IPS DF 4.7 (cell line): ENCODE data around the gene EXOSC1.
"Not testable (repeated sequence)": the region's sequence is repeated elsewhere in the genome, so short reads cannot be mapped to it uniquely, and the experiment has no call there.

Experiments
- DNase-seq: peaks from one replicate; pipeline ENCODE4 v3.0.0-alpha.2; 2013; ENCODE audit warnings: low spot score; ENCODE audit errors: extremely low read depth

The EXOSC1 gene

GRCh38 chr10:97459111-97459510 is 13.3 kb upstream of the EXOSC1 start:
- DNase-seq: no peak

GRCh38 chr10:97456686-97457065 is 10.9 kb upstream of the EXOSC1 start:
- DNase-seq: no peak

GRCh38 chr10:97456034-97456685 is 10.4 kb upstream of the EXOSC1 start:
- no peak for DNase-seq

GRCh38 chr10:97454330-97455036 is 8.7 kb upstream of the EXOSC1 start:
- DNase-seq: no peak

- DNase-seq: no peak
Observed at GRCh38 chr10:97452352-97452751, 6.5 kb upstream of the EXOSC1 start.

- DNase-seq: no peak
Observed at GRCh38 chr10:97451605-97452004, 5.8 kb upstream of the EXOSC1 start.

- DNase-seq: no peak
Observed at GRCh38 chr10:97450828-97451227, 5.0 kb upstream of the EXOSC1 start.

- DNase-seq: no peak
Observed at GRCh38 chr10:97445357-97445721, 467 bp downstream of the EXOSC1 start.

- DNase-seq: no peak
Observed at GRCh38 chr10:97444212-97444611, 1.6 kb downstream of the EXOSC1 start.

GRCh38 chr10:97442277-97442676 is 3.5 kb downstream of the EXOSC1 start:
- DNase-seq: no peak

- no peak for DNase-seq
Observed at GRCh38 chr10:97435211-97435610, 10.6 kb downstream of the EXOSC1 start.

- no peak for DNase-seq
Observed at GRCh38 chr10:97434557-97434956, 11.2 kb downstream of the EXOSC1 start.

- no peak for DNase-seq
Observed at GRCh38 chr10:97434055-97434454, 11.8 kb downstream of the EXOSC1 start.

GRCh38 chr10:97428572-97428981 is 17.2 kb downstream of the EXOSC1 start:
- no peak for DNase-seq

- no peak for DNase-seq
Observed at GRCh38 chr10:97427571-97428179, 18.1 kb downstream of the EXOSC1 start.

- DNase-seq: no peak
Observed at GRCh38 chr10:97426776-97427570, 18.8 kb downstream of the EXOSC1 start.

- DNase-seq: no peak
Observed at GRCh38 chr10:97425964-97426775, 19.6 kb downstream of the EXOSC1 start, which contains the start of gene PGAM1. PGAM1 (plus strand) TSS chr10:97426191; CDS start chr10:97426308, 117 bp downstream.

- DNase-seq: not testable (repeated sequence)
Observed at GRCh38 chr10:97423757-97424098, 22.1 kb downstream of the EXOSC1 start.

GRCh38 chr10:97416565-97416964 is 29.2 kb downstream of the EXOSC1 start:
- no peak for DNase-seq

- DNase-seq: no peak
Observed at GRCh38 chr10:97412891-97413304, 32.9 kb downstream of the EXOSC1 start.

GRCh38 chr10:97411406-97411805 is 34.4 kb downstream of the EXOSC1 start:
- no peak for DNase-seq
